ENCODE data around the gene EPB41L3. TPM values are rescaled to one million over a fixed set of nuclear protein-coding genes. Genes with fewer than 3 reads are reported as not detected.
A peak's percentile ranks its signal among the peaks of the same experiment; 100 is the strongest.

The EPB41L3 gene
- total RNA-seq, 1 experiment from 2014 or later, result 16.1 TPM

DNA sequence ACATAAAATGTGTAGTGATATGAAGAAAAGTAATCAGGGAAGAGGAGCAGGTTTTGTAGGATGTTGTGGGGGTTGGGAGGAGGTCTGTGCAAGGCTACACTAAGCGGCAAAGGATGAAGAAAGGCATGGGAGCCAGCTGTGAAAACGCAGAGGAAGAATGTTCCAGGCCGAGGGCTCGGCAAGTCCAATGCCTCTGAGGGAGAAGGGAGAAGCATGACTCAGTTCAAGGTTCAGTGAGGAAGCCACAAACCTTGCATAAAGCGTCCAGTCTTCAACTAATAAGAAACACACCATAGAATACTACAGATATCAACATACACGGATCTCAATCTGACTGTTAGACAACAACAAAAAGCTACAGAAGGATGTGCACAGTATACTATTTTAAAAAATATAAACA lies 16.2 kb downstream of the EPB41L3 start:
- Histone ChIP-seq H2BK15ac (ENCODE audit: low read depth, low read length) (no peak overlapping the region), H3K18ac (ENCODE audit: insufficient read length, low read depth, low read length) (no peak overlapping the region), H3K27ac (ENCODE audit: insufficient read length, low read depth, low read length) (no peak overlapping the region), H2AFZ (ENCODE audit: low read length) (no peak overlapping the region), H3K23ac (ENCODE audit: insufficient read length, low read depth, low read length) (no peak overlapping the region), H3K14ac (ENCODE audit: insufficient read depth, low read length) (no peak overlapping the region), H2BK20ac (ENCODE audit: low read depth, low read length, poor library complexity, severe bottlenecking) (no peak overlapping the region), H4K20me1 (ENCODE audit: control insufficient read depth, insufficient read depth, insufficient read length) (no peaks in the 10 kb centered on the region), H2BK5ac (ENCODE audit: insufficient read length, low read length) (no peak overlapping the region), H2BK120ac (ENCODE audit: low read depth, low read length, poor library complexity, severe bottlenecking) (no peak overlapping the region), H3K4me2 (ENCODE audit: insufficient read depth, insufficient read length, low read length) (no peak overlapping the region), H4K8ac (replicated peaks; ENCODE audit: insufficient read length, low read depth, low read length) (no peak overlapping the region), H4K91ac (ENCODE audit: insufficient read length, low read depth, low read length) (no peak overlapping the region), H3K27me3 (ENCODE audit: insufficient read depth, low read length) (no peaks in the 10 kb centered on the region), H2BK12ac (ENCODE audit: insufficient read length, low read depth, low read length) (no peak overlapping the region), H2AK5ac (ENCODE audit: insufficient read length, low read length) (no peak overlapping the region), H3K23me2 (ENCODE audit: insufficient read length, low read depth, low read length, poor library complexity, severe bottlenecking) (no peaks in the 10 kb centered on the region), H3K9ac (ENCODE audit: extremely low read depth, insufficient read length, low read length) (no peak overlapping the region), H3K56ac (ENCODE audit: insufficient read length, low read depth, low read length) (no peak overlapping the region), H3K79me2 (ENCODE audit: insufficient read depth, low read length) (no peaks in the 10 kb centered on the region), H3T11ph (ENCODE audit: low read length) (no peak overlapping the region), H3K4ac (ENCODE audit: low read depth, low read length) (no peak overlapping the region), H3K79me1 (ENCODE audit: insufficient read depth, low read depth, low read length, poor library complexity, severe bottlenecking) (no peaks in the 10 kb centered on the region), H3K9me3 (ENCODE audit: control insufficient read depth, low read depth, low read length) (no peaks in the 10 kb centered on the region), H3K4me1 (ENCODE audit: insufficient read depth, low read length) (no peaks in the 10 kb centered on the region), H4K5ac (ENCODE audit: insufficient read length, low read depth, low read length) (no peak overlapping the region)
- Mint-ChIP-seq H3K27me3 (ENCODE audit: low read depth) (no peaks in the 10 kb centered on the region), H3K36me3 (ENCODE audit: insufficient read depth in 1 of 3, low read depth in 3 of 3) (no peaks in the 10 kb centered on the region), H3K9me3 (no peaks in the 10 kb centered on the region), H3K4me3 (no peak overlapping the region), H3K27ac (peak overlapping the region in 1 of 3 experiments; percentile 21; a peak in 1 of 7 replicates), H3K4me1 (peaks cover 6 to 17% of the 10 kb centered on the region in 2 experiments)
- TF ChIP-seq, protein P1, sequence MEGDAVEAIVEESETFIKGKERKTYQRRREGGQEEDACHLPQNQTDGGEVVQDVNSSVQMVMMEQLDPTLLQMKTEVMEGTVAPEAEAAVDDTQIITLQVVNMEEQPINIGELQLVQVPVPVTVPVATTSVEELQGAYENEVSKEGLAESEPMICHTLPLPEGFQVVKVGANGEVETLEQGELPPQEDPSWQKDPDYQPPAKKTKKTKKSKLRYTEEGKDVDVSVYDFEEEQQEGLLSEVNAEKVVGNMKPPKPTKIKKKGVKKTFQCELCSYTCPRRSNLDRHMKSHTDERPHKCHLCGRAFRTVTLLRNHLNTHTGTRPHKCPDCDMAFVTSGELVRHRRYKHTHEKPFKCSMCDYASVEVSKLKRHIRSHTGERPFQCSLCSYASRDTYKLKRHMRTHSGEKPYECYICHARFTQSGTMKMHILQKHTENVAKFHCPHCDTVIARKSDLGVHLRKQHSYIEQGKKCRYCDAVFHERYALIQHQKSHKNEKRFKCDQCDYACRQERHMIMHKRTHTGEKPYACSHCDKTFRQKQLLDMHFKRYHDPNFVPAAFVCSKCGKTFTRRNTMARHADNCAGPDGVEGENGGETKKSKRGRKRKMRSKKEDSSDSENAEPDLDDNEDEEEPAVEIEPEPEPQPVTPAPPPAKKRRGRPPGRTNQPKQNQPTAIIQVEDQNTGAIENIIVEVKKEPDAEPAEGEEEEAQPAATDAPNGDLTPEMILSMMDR (conservative IDR thresholded peaks at IDR 0.05), result no peak
- no CpG with 5 or more reads among the region's 6 CpGs for whole genome bisulfite sequencing (ENCODE audit: extremely low coverage, insufficient read length, low lambda C conversion rate)
- no peak for DNase-seq

Data from H9 (cell line).